Measurements from ENCODE around the gene MYG1.
A peak's percentile ranks its signal among the peaks of the same experiment; 100 is the strongest.

MYG1 gene

GRCh38 chr12:53299454-53300180 is at the start of gene MYG1:
Gene MYG1 (plus strand): TSS chr12:53299695. CDS start chr12:53299738, 43 bp downstream.
- DNase-seq (ENCODE audit: extremely low spot score, insufficient read length, low read depth) (peak; percentile 79), FAIRE-seq (peak; percentile 79)

GRCh38 chr12:53251477-53252348 is 47.8 kb upstream of the MYG1 start:
- FAIRE-seq (peak; percentile 49), DNase-seq (ENCODE audit: extremely low spot score, insufficient read length, low read depth) (peak; percentile 88)

- DNase-seq (ENCODE audit: extremely low spot score, insufficient read length, low read depth) (no peak), FAIRE-seq (no peak)
Measured at GRCh38 chr12:53252349-53252916, 47.1 kb upstream of the MYG1 start.

GRCh38 chr12:53253298-53253697 is 46.2 kb upstream of the MYG1 start:
- no peak for DNase-seq (ENCODE audit: extremely low spot score, insufficient read length, low read depth)
- FAIRE-seq: no peak

GRCh38 chr12:53254816-53255545 is 44.5 kb upstream of the MYG1 start:
- DNase-seq (ENCODE audit: extremely low spot score, insufficient read length, low read depth) (no peak), FAIRE-seq (no peak)

GRCh38 chr12:53255996-53256395 is 43.5 kb upstream of the MYG1 start:
- DNase-seq (ENCODE audit: extremely low spot score, insufficient read length, low read depth): no peak
- no peak for FAIRE-seq

GRCh38 chr12:53258541-53259539 is 40.7 kb upstream of the MYG1 start:
- no peak for FAIRE-seq
- DNase-seq (ENCODE audit: extremely low spot score, insufficient read length, low read depth): no peak

GRCh38 chr12:53259891-53260290 is 39.6 kb upstream of the MYG1 start:
- FAIRE-seq (no peak), DNase-seq (ENCODE audit: extremely low spot score, insufficient read length, low read depth) (no peak)

- DNase-seq (ENCODE audit: extremely low spot score, insufficient read length, low read depth): no peak
- FAIRE-seq: no peak
Measured at GRCh38 chr12:53265783-53266182, 33.7 kb upstream of the MYG1 start.

- peak; percentile 18 for FAIRE-seq
- DNase-seq (ENCODE audit: extremely low spot score, insufficient read length, low read depth): no peak
Measured at GRCh38 chr12:53267306-53267998, 32.0 kb upstream of the MYG1 start.

- FAIRE-seq (peak; percentile 82), DNase-seq (ENCODE audit: extremely low spot score, insufficient read length, low read depth) (peak; percentile 86)
Measured at GRCh38 chr12:53267999-53268629, 31.4 kb upstream of the MYG1 start, which contains the start of gene ESPL1. Gene ESPL1 (plus strand): TSS chr12:53268299. CDS start chr12:53268767, 468 bp downstream.

- no peak for DNase-seq (ENCODE audit: extremely low spot score, insufficient read length, low read depth)
- FAIRE-seq: no peak
Measured at GRCh38 chr12:53268630-53269562, 30.6 kb upstream of the MYG1 start.

GRCh38 chr12:53274445-53274844 is 25.1 kb upstream of the MYG1 start:
- no peak for FAIRE-seq
- no peak for DNase-seq (ENCODE audit: extremely low spot score, insufficient read length, low read depth)

GRCh38 chr12:53276511-53276910 is 23.0 kb upstream of the MYG1 start:
- DNase-seq (ENCODE audit: extremely low spot score, insufficient read length, low read depth) (no peak), FAIRE-seq (no peak)

- FAIRE-seq (no peak), DNase-seq (ENCODE audit: extremely low spot score, insufficient read length, low read depth) (no peak)
Measured at GRCh38 chr12:53277981-53278380, 21.5 kb upstream of the MYG1 start.

- FAIRE-seq (no peak), DNase-seq (ENCODE audit: extremely low spot score, insufficient read length, low read depth) (no peak)
Measured at GRCh38 chr12:53279283-53279869, 20.1 kb upstream of the MYG1 start.
